CD4-positive, alpha-beta memory T cell (primary cell): ENCODE data around the gene IFITM10. TPM values are rescaled to one million over a fixed set of nuclear protein-coding genes. Genes with fewer than 3 reads are reported as not detected.

Experiments used
- CTCF ChIA-PET: fragments of 350-600 bp; sonication (Branson Sonifier 250); formaldehyde crosslinking; loops from one replicate; lab custom pipeline; 2021; ENCODE audit warnings: inconsistent platforms; ENCODE audit not compliant: partially characterized antibody; lab: Charles Lee
- POLR2A ChIA-PET: fragments of 350-600 bp; sonication (Branson Sonifier 250); formaldehyde crosslinking; loops from one replicate; lab custom pipeline; 2021; ENCODE audit not compliant: partially characterized antibody; lab: Charles Lee
- DNase-seq, 5 donors: peaks; one replicate each; pipeline versions ENCODE4 v3.0.0 to v3.0.0-alpha.2; 2020 to 2022; ENCODE audit warnings: mixed read lengths in 1 of 5
- H3K27ac ChIP-seq: one replicate; pipeline ENCODE4 v1.7.0; 2013; ENCODE audit warnings: low read depth, low read length
- H3K27me3 ChIP-seq: 2 replicates; pipeline ENCODE4 v1.7.0; 2013; ENCODE audit warnings: mild to moderate bottlenecking, low read length, moderate library complexity; ENCODE audit not compliant: insufficient read depth
- H3K36me3 ChIP-seq: 2 replicates; pipeline ENCODE4 v1.7.0; 2013; ENCODE audit warnings: mild to moderate bottlenecking, low read length, moderate library complexity; ENCODE audit not compliant: insufficient read depth
- H3K4me1 ChIP-seq: 2 replicates; pipeline ENCODE4 v1.7.0; 2013; ENCODE audit warnings: mild to moderate bottlenecking, low read length, moderate library complexity; ENCODE audit not compliant: insufficient read depth
- H3K4me3 ChIP-seq, 2 donors: one replicate each; pipeline ENCODE4 v1.7.0; 2013; ENCODE audit warnings: low read length in 2 of 2, mild to moderate bottlenecking in 1 of 2
- H3K9me3 ChIP-seq, 2 donors: one replicate each; pipeline ENCODE4 v1.7.0; 2013; ENCODE audit warnings: low read length in 2 of 2, control low read depth in 1 of 2; ENCODE audit not compliant: control insufficient read depth in 1 of 2
- H3K27ac Mint-ChIP-seq, 7 donors: one replicate each; pipeline ENCODE4 v1.8.0; 2020 to 2021; ENCODE audit warnings: mixed read lengths in 7 of 7, mild to moderate bottlenecking in 6 of 7, inconsistent platforms in 3 of 7, moderate library complexity in 3 of 7
- H3K27me3 Mint-ChIP-seq, 2 donors: one replicate each; pipeline ENCODE4 v1.8.0; 2020 to 2021; ENCODE audit warnings: mixed read lengths in 2 of 2
- H3K36me3 Mint-ChIP-seq, 2 donors: one replicate each; pipeline ENCODE4 v1.8.0; 2020 to 2021; ENCODE audit warnings: mixed read lengths in 2 of 2, inconsistent platforms in 1 of 2, mild to moderate bottlenecking in 1 of 2
- H3K4me1 Mint-ChIP-seq, 4 donors: one replicate each; pipeline ENCODE4 v1.8.0; 2020 to 2021; ENCODE audit warnings: mixed read lengths in 4 of 4, mild to moderate bottlenecking in 1 of 4
- H3K4me3 Mint-ChIP-seq, 8 donors: one replicate each; pipeline ENCODE4 v1.8.0; 2020 to 2021; ENCODE audit warnings: mixed read lengths in 8 of 8, mild to moderate bottlenecking in 7 of 8, moderate library complexity in 6 of 8, inconsistent platforms in 3 of 8
- H3K9me3 Mint-ChIP-seq, 8 donors: one replicate each; pipeline ENCODE4 v1.8.0; 2020 to 2021; ENCODE audit warnings: mixed read lengths in 8 of 8, mild to moderate bottlenecking in 5 of 8, inconsistent platforms in 3 of 8, moderate library complexity in 1 of 8
- intact Hi-C: fragments of 100-400 bp; cut with micrococcal nuclease; formaldehyde crosslinking; loops from one replicate; pipeline ENCODE4 v1.15.1; 2023
- polyA plus RNA-seq, 2 donors: library from polyadenylated mRNA; unstranded; fragments of 300-500 nt; fragmentation: Illumina TruSeq; gene quantifications; one replicate each; pipeline ENCODE4 v1.2.3, GENCODE V29; 2021
- total RNA-seq, 2 experiments: library from RNA; stranded (reverse); gene quantifications; one replicate each; pipeline ENCODE4 v1.2.3, GENCODE V29; 2021

IFITM10 gene
- total and polyA plus RNA-seq, 4 experiments from 2014 or later: 1.6 to 1.8 TPM; not detected in 2

- peak overlapping the region in 2 of 7 donors; percentile 24 to 65 for H3K27ac Mint-ChIP-seq
- H3K36me3 Mint-ChIP-seq: peaks cover 1 to 4% of the 10 kb centered on the region in 2 donors
- ChIA-PET CTCF (interaction anchor here (0.6 to 2.7 kb wide), 2 partner anchors 87 to 868 kb away, joined by 3 to 7 read pairs; no protein-coding TSS in a partner anchor), POLR2A (no interaction called here)
- peaks cover 4 to 16% of the 10 kb centered on the region in 2 donors for H3K27me3 Mint-ChIP-seq
- no peak overlapping the region for H3K27ac ChIP-seq
- no peak overlapping the region for H3K4me3 ChIP-seq
- no peaks in the 10 kb centered on the region for H3K27me3 ChIP-seq
- H3K4me1 Mint-ChIP-seq: peaks cover 0 to 1% (median 0%) of the 10 kb centered on the region in 4 donors
- H3K4me3 Mint-ChIP-seq: peak overlapping the region in 1 of 8 donors; percentile 26
- DNase-seq: no peak
- no peaks in the 10 kb centered on the region for H3K4me1 ChIP-seq
- no peaks in the 10 kb centered on the region for H3K36me3 ChIP-seq
- intact Hi-C loops: no loop called here
- no peaks in the 10 kb centered on the region for H3K9me3 ChIP-seq
- H3K9me3 Mint-ChIP-seq: peaks cover 3 to 29% (median 17%) of the 10 kb centered on the region in 8 donors
Measured at GRCh38 chr11:1739576-1739975, 10.8 kb downstream of the IFITM10 start.

GRCh38 chr11:1738380-1738779 is 12.0 kb downstream of the IFITM10 start:
- peaks cover 3 to 29% (median 17%) of the 10 kb centered on the region in 8 donors for H3K9me3 Mint-ChIP-seq
- no peak overlapping the region for H3K4me3 ChIP-seq
- H3K27me3 Mint-ChIP-seq: peaks cover 10 to 25% of the 10 kb centered on the region in 2 donors
- no peak for DNase-seq
- H3K27me3 ChIP-seq: no peaks in the 10 kb centered on the region
- CTCF ChIA-PET: interaction anchor here (2.7 kb wide), 1 partner anchor 86 kb away, joined by 7 read pairs; no protein-coding TSS in a partner anchor
- H3K9me3 ChIP-seq: no peaks in the 10 kb centered on the region
- intact Hi-C loops: no loop called here
- peaks cover 4 to 9% (median 7%) of the 10 kb centered on the region in 4 donors for H3K4me1 Mint-ChIP-seq
- no peak overlapping the region for H3K27ac ChIP-seq
- no peaks in the 10 kb centered on the region for H3K36me3 ChIP-seq
- peaks cover 9% of the 10 kb centered on the region for H3K4me1 ChIP-seq
- peaks cover 1 to 4% of the 10 kb centered on the region in 2 donors for H3K36me3 Mint-ChIP-seq
- no peak overlapping the region for H3K4me3 Mint-ChIP-seq
- peak overlapping the region in 1 of 7 donors; percentile 10 for H3K27ac Mint-ChIP-seq
- POLR2A ChIA-PET: no interaction called here

GRCh38 chr11:1737080-1737757 is 13.2 kb downstream of the IFITM10 start:
- H3K36me3 ChIP-seq: no peaks in the 10 kb centered on the region
- H3K27ac Mint-ChIP-seq: no peak overlapping the region
- ChIA-PET POLR2A (no interaction called here), CTCF (no interaction called here)
- H3K4me3 Mint-ChIP-seq: no peak overlapping the region
- H3K9me3 Mint-ChIP-seq: peaks cover 3 to 29% (median 17%) of the 10 kb centered on the region in 8 donors
- H3K36me3 Mint-ChIP-seq: peaks cover 1 to 4% of the 10 kb centered on the region in 2 donors
- DNase-seq: no peak
- intact Hi-C loops: no loop called here
- peaks cover 4 to 9% (median 7%) of the 10 kb centered on the region in 4 donors for H3K4me1 Mint-ChIP-seq
- H3K4me3 ChIP-seq: no peak overlapping the region
- no peaks in the 10 kb centered on the region for H3K9me3 ChIP-seq
- peaks cover 10 to 27% of the 10 kb centered on the region in 2 donors for H3K27me3 Mint-ChIP-seq
- H3K27me3 ChIP-seq: no peaks in the 10 kb centered on the region
- H3K4me1 ChIP-seq: peaks cover 9% of the 10 kb centered on the region
- no peak overlapping the region for H3K27ac ChIP-seq

GRCh38 chr11:1736447-1736992 is 13.9 kb downstream of the IFITM10 start:
- no peak for DNase-seq
- H3K9me3 Mint-ChIP-seq: peaks cover 3 to 29% (median 17%) of the 10 kb centered on the region in 8 donors
- ChIA-PET POLR2A (no interaction called here), CTCF (no interaction called here)
- peaks cover 4 to 9% (median 8%) of the 10 kb centered on the region in 4 donors for H3K4me1 Mint-ChIP-seq
- peak overlapping the region in 1 of 7 donors; percentile 19 for H3K27ac Mint-ChIP-seq
- no peaks in the 10 kb centered on the region for H3K27me3 ChIP-seq
- H3K36me3 ChIP-seq: no peaks in the 10 kb centered on the region
- H3K27me3 Mint-ChIP-seq: peaks cover 16 to 32% of the 10 kb centered on the region in 2 donors
- no peak overlapping the region for H3K4me3 ChIP-seq
- no peaks in the 10 kb centered on the region for H3K9me3 ChIP-seq
- intact Hi-C loops: no loop called here
- no peak overlapping the region for H3K27ac ChIP-seq
- peaks cover 9% of the 10 kb centered on the region for H3K4me1 ChIP-seq
- H3K4me3 Mint-ChIP-seq: no peak overlapping the region
- H3K36me3 Mint-ChIP-seq: peaks cover 1 to 4% of the 10 kb centered on the region in 2 donors

GRCh38 chr11:1735271-1735670 is 15.1 kb downstream of the IFITM10 start:
- ChIA-PET CTCF (no interaction called here), POLR2A (no interaction called here)
- Histone ChIP-seq H3K4me3 (no peak overlapping the region), H3K36me3 (no peaks in the 10 kb centered on the region), H3K27me3 (no peaks in the 10 kb centered on the region), H3K4me1 (peaks cover 9% of the 10 kb centered on the region), H3K9me3 (no peaks in the 10 kb centered on the region), H3K27ac (no peak overlapping the region)
- no peak for DNase-seq
- no peak overlapping the region for H3K27ac Mint-ChIP-seq
- intact Hi-C loops: no loop called here
- H3K36me3 Mint-ChIP-seq: peaks cover 1 to 4% of the 10 kb centered on the region in 2 donors
- peaks cover 3 to 29% (median 17%) of the 10 kb centered on the region in 8 donors for H3K9me3 Mint-ChIP-seq
- H3K27me3 Mint-ChIP-seq: peaks cover 19 to 38% of the 10 kb centered on the region in 2 donors
- H3K4me3 Mint-ChIP-seq: no peak overlapping the region
- H3K4me1 Mint-ChIP-seq: peaks cover 4 to 15% (median 9%) of the 10 kb centered on the region in 4 donors

- Mint-ChIP-seq H3K9me3 (peaks cover 3 to 29% (median 17%) of the 10 kb centered on the region in 8 donors), H3K27me3 (peaks cover 20 to 41% of the 10 kb centered on the region in 2 donors), H3K36me3 (peaks cover 1 to 4% of the 10 kb centered on the region in 2 donors), H3K27ac (no peak overlapping the region), H3K4me1 (peaks cover 4 to 15% (median 9%) of the 10 kb centered on the region in 4 donors), H3K4me3 (no peak overlapping the region)
- no peaks in the 10 kb centered on the region for H3K36me3 ChIP-seq
- intact Hi-C loops: no loop called here
- H3K27ac ChIP-seq: no peak overlapping the region
- ChIA-PET CTCF (no interaction called here), POLR2A (no interaction called here)
- no peaks in the 10 kb centered on the region for H3K9me3 ChIP-seq
- no peak overlapping the region for H3K4me3 ChIP-seq
- DNase-seq: no peak
- H3K27me3 ChIP-seq: no peaks in the 10 kb centered on the region
- H3K4me1 ChIP-seq: peaks cover 9% of the 10 kb centered on the region
Measured at GRCh38 chr11:1734641-1735081, 15.7 kb downstream of the IFITM10 start.
